Activated B cell treated with CpG ODN at 0.5 μM for 24 hours (primary cell): ENCODE measurements around the gene SLC6A9. TPM values are rescaled to one million over a fixed set of nuclear protein-coding genes. Genes with fewer than 3 reads are reported as not detected.

Source experiments
- ATAC-seq: fragments of 200-7000 bp; cut with Tn5 transposase; one replicate; pipeline ENCODE4 v1.10.0; 2021; ENCODE audit warnings: low read depth, mild to moderate bottlenecking, moderate library complexity
- CTCF ChIA-PET: fragments of 350-600 bp; sonication (Branson Sonifier 250); formaldehyde crosslinking; loops from one replicate; lab custom pipeline; 2021; ENCODE audit warnings: antibody characterized with exemption; lab: Charles Lee
- POLR2A ChIA-PET: fragments of 350-600 bp; sonication (Branson Sonifier 250); formaldehyde crosslinking; loops from one replicate; lab custom pipeline; 2021; ENCODE audit warnings: antibody characterized with exemption; lab: Charles Lee
- DNase-seq: peaks from one replicate; pipeline ENCODE4 v3.0.0; 2022
- H3K27ac Mint-ChIP-seq: one replicate; pipeline ENCODE4 v1.8.0; 2020; ENCODE audit warnings: mixed read lengths
- H3K27me3 Mint-ChIP-seq: one replicate; pipeline ENCODE4 v1.8.0; 2021; ENCODE audit warnings: mixed read lengths
- H3K36me3 Mint-ChIP-seq: one replicate; pipeline ENCODE4 v1.8.0; 2021; ENCODE audit warnings: low read depth, mixed read lengths
- H3K4me1 Mint-ChIP-seq: one replicate; pipeline ENCODE4 v1.8.0; 2021; ENCODE audit warnings: mixed read lengths
- H3K4me3 Mint-ChIP-seq: one replicate; pipeline ENCODE4 v1.8.0; 2020; ENCODE audit warnings: mild to moderate bottlenecking, mixed read lengths
- H3K9me3 Mint-ChIP-seq: one replicate; pipeline ENCODE4 v1.8.0; 2020; ENCODE audit warnings: mixed read lengths
- CTCF ChIP-seq: fragments of 200-600 bp; IDR thresholded peaks from one replicate; pipeline ENCODE4 v1.8.0; 2022; ENCODE audit warnings: antibody characterized with exemption, mild to moderate bottlenecking
- intact Hi-C: fragments of 100-400 bp; cut with micrococcal nuclease; formaldehyde crosslinking; loops from one replicate; pipeline ENCODE4 v1.15.1; 2024
- total RNA-seq: library from RNA; stranded (reverse); gene quantifications from 2 replicates; pipeline ENCODE4 v1.2.3, GENCODE V29; 2022

The SLC6A9 gene
- total RNA-seq, 1 donor from 2014 or later, result 10.4 TPM

GRCh38 chr1:43958351-43959255 is 72.7 kb downstream of the SLC6A9 start:
- POLR2A ChIA-PET, result no interaction called here
- no peak overlapping the region for H3K27ac Mint-ChIP-seq
- DNase-seq (no peak), ATAC-seq (no peak)
- H3K4me1 Mint-ChIP-seq, result no peaks in the 10 kb centered on the region
- intact Hi-C loops, result no loop called here
- H3K36me3 Mint-ChIP-seq, result peaks cover 43% of the 10 kb centered on the region
- H3K4me3 Mint-ChIP-seq, result no peak overlapping the region
- no peak for TF ChIP-seq CTCF
- CTCF ChIA-PET, result no interaction called here
- H3K27me3 Mint-ChIP-seq, result no peaks in the 10 kb centered on the region
- H3K9me3 Mint-ChIP-seq, result no peaks in the 10 kb centered on the region

- no peak for TF ChIP-seq CTCF
- H3K27ac Mint-ChIP-seq, result no peak overlapping the region
- CTCF ChIA-PET, result no interaction called here
- ATAC-seq (no peak), DNase-seq (no peak)
- H3K4me3 Mint-ChIP-seq, result no peak overlapping the region
- intact Hi-C loops, result no loop called here
- H3K27me3 Mint-ChIP-seq, result no peaks in the 10 kb centered on the region
- POLR2A ChIA-PET, result no interaction called here
- peaks cover 38% of the 10 kb centered on the region for H3K36me3 Mint-ChIP-seq
- H3K9me3 Mint-ChIP-seq, result no peaks in the 10 kb centered on the region
- H3K4me1 Mint-ChIP-seq, result no peaks in the 10 kb centered on the region
These were observed 73.7 kb downstream of the SLC6A9 start for GRCh38 chr1:43957407-43958040.

- H3K4me3 Mint-ChIP-seq, result no peak overlapping the region
- no peak for TF ChIP-seq CTCF
- peaks cover 5% of the 10 kb centered on the region for H3K4me1 Mint-ChIP-seq
- intact Hi-C loops, result no loop called here
- no peak for DNase-seq
- ChIA-PET POLR2A (no interaction called here), CTCF (no interaction called here)
- H3K27me3 Mint-ChIP-seq, result no peaks in the 10 kb centered on the region
- H3K9me3 Mint-ChIP-seq, result no peaks in the 10 kb centered on the region
- peaks cover 32% of the 10 kb centered on the region for H3K36me3 Mint-ChIP-seq
- no peak for ATAC-seq
- no peak overlapping the region for H3K27ac Mint-ChIP-seq
These were observed 75.0 kb downstream of the SLC6A9 start for GRCh38 chr1:43956234-43956633.

GRCh38 chr1:43954036-43954435 is 77.2 kb downstream of the SLC6A9 start:
- no peak overlapping the region for H3K27ac Mint-ChIP-seq
- no peaks in the 10 kb centered on the region for H3K27me3 Mint-ChIP-seq
- CTCF ChIA-PET, result interaction anchor here (1.2 kb wide), 1 partner anchor 83 kb away, joined by 3 read pairs; no protein-coding TSS in a partner anchor

More at GRCh38 chr1:43954036-43954435, 77.2 kb downstream of the SLC6A9 start:
- ATAC-seq, result no peak
- intact Hi-C loops, result no loop called here
- Mint-ChIP-seq H3K4me1 (peaks cover 9% of the 10 kb centered on the region), H3K9me3 (no peaks in the 10 kb centered on the region), H3K36me3 (peaks cover 33% of the 10 kb centered on the region), H3K4me3 (no peak overlapping the region)
- DNase-seq, result no peak
- TF ChIP-seq CTCF, result no peak
- POLR2A ChIA-PET, result interaction anchor here (1.2 kb wide), 1 partner anchor 7 kb away, joined by 4 read pairs; the partner anchor contains the start of gene IPO13
